Keratinocyte (primary cell): Measurements from ENCODE around the gene EZH1. TPM values are rescaled to one million over a fixed set of nuclear protein-coding genes. Genes with fewer than 3 reads are reported as not detected.
"Not testable (repeated sequence)": the region's sequence is repeated elsewhere in the genome, so short reads cannot be mapped to it uniquely, and the experiment has no call there.

Experiments used
- DNase-seq: peaks from one replicate; pipeline ENCODE4 v3.0.0-alpha.2; 2011; ENCODE audit warnings: low read depth, missing footprints, low spot score
- FAIRE-seq: peaks from 2 replicates; lab custom pipeline; 2011; peaks lifted over from hg19 to GRCh38; lab: Jason Lieb, UNC
- H2AFZ ChIP-seq: 2 replicates; pipeline ENCODE4 v1.6.0; 2012; ENCODE audit warnings: low read length, control low read depth, inconsistent platforms; ENCODE audit not compliant: control insufficient read depth
- H3K27ac ChIP-seq: 2 replicates; pipeline ENCODE4 v1.5.1; 2011; ENCODE audit warnings: low read length; ENCODE audit not compliant: control insufficient read depth, insufficient read depth
- H3K27me3 ChIP-seq: 3 replicates; pipeline ENCODE4 v1.6.0; 2011; ENCODE audit warnings: low read length; ENCODE audit not compliant: control insufficient read depth, insufficient read depth; ENCODE audit errors: extremely low read depth
- H3K36me3 ChIP-seq, 2 experiments: 2 replicates in 1 of 2; 3 replicates in 1 of 2; pipeline ENCODE4 v1.5.1; 2011; ENCODE audit warnings: low read length in 2 of 2, mild to moderate bottlenecking in 1 of 2; ENCODE audit not compliant: control insufficient read depth in 2 of 2, insufficient read depth in 2 of 2; ENCODE audit errors: extremely low read depth in 1 of 2
- H3K4me1 ChIP-seq: 3 replicates; pipeline ENCODE4 v1.5.1; 2011; ENCODE audit warnings: low read length; ENCODE audit not compliant: control insufficient read depth, insufficient read depth; ENCODE audit errors: extremely low read depth
- H3K4me2 ChIP-seq: 3 replicates; pipeline ENCODE4 v1.6.0; 2011; ENCODE audit warnings: low read depth, low read length; ENCODE audit not compliant: control insufficient read depth, insufficient read depth; ENCODE audit errors: extremely low read depth
- H3K4me3 ChIP-seq, 3 experiments: fragments of 200-600 bp in 1 of 3; sonication (generic) in 1 of 3; 2 replicates in 2 of 3; 3 replicates in 1 of 3; pipeline ENCODE4 v1.5.1; 2011 to 2016; ENCODE audit warnings: low read length in 3 of 3, mild to moderate bottlenecking in 3 of 3, control low read depth in 2 of 3, inconsistent platforms in 1 of 3, low read depth in 1 of 3, mixed read lengths in 1 of 3, mixed run types in 1 of 3, moderate library complexity in 1 of 3; ENCODE audit not compliant: control insufficient read depth in 2 of 3, insufficient read depth in 2 of 3; ENCODE audit errors: extremely low read depth in 1 of 3
- H3K79me2 ChIP-seq: 2 replicates; pipeline ENCODE4 v1.6.0; 2012; ENCODE audit warnings: low read length; ENCODE audit not compliant: control insufficient read depth, insufficient read depth
- H3K9ac ChIP-seq: 3 replicates; pipeline ENCODE4 v1.6.0; 2011; ENCODE audit warnings: low read length; ENCODE audit not compliant: control insufficient read depth, insufficient read depth; ENCODE audit errors: extremely low read depth
- H3K9me1 ChIP-seq: 3 replicates; pipeline ENCODE4 v1.6.0; 2011; ENCODE audit warnings: low read length; ENCODE audit not compliant: control insufficient read depth, insufficient read depth; ENCODE audit errors: extremely low read depth
- H3K9me3 ChIP-seq: 2 replicates; pipeline ENCODE4 v1.5.1; 2012; ENCODE audit warnings: low read depth, low read length; ENCODE audit not compliant: control insufficient read depth
- H4K20me1 ChIP-seq: 3 replicates; pipeline ENCODE4 v1.6.0; 2011; ENCODE audit warnings: low read length; ENCODE audit not compliant: control insufficient read depth, insufficient read depth; ENCODE audit errors: extremely low read depth
- EZH2 ChIP-seq: IDR thresholded peaks from one replicate; pipeline ENCODE4 v1.6.1; 2012; ENCODE audit warnings: inconsistent platforms, mild to moderate bottlenecking, low read length, moderate library complexity
- dilution Hi-C: fragments of 300-500 bp; cut with MboI; formaldehyde crosslinking; loops from one replicate; pipeline ENCODE4 v1.7.0; 2020; ENCODE audit warnings: low sequenced_read_pairs; ENCODE audit not compliant: extremely low pct_ligation_motif_present
- polyA plus RNA-seq, 5 experiments: library from polyadenylated mRNA; depleted of rRNA in 3 of 5; stranded (reverse) in 3 of 5; stranded (forward) in 1 of 5; unstranded in 1 of 5; fragments of >200 nt; gene quantifications; 1 replicate in 1 of 5; 2 replicates in 3 of 5; 3 replicates in 1 of 5; pipeline versions ENCODE4 v1.2.1 to v1.2.3, GENCODE V29; 2011 to 2012; ENCODE audit warnings: missing spikeins in 2 of 5, low read depth in 1 of 5, low replicate concordance in 1 of 5
- TF ChIP-seq, protein P1 (sequence below), 3 experiments: IDR thresholded peaks in 1 of 3; conservative IDR thresholded peaks in 1 of 3; optimal IDR thresholded peaks in 1 of 3; 2 replicates in 2 of 3; 3 replicates in 1 of 3; pipeline versions ENCODE3 to v1.5.1; 2011; ENCODE audit warnings: low read length in 3 of 3, mild to moderate bottlenecking in 3 of 3, moderate library complexity in 2 of 3, control low read depth in 1 of 3, inconsistent platforms in 1 of 3; ENCODE audit not compliant: insufficient read depth in 2 of 3; ENCODE audit errors: extremely low read depth in 1 of 3

Gene EZH1
- polyA plus RNA-seq, 1 donor (not counting 4 experiments of a cell fraction or from before 2014, with no cell fraction given): 18.3 TPM

DNA sequence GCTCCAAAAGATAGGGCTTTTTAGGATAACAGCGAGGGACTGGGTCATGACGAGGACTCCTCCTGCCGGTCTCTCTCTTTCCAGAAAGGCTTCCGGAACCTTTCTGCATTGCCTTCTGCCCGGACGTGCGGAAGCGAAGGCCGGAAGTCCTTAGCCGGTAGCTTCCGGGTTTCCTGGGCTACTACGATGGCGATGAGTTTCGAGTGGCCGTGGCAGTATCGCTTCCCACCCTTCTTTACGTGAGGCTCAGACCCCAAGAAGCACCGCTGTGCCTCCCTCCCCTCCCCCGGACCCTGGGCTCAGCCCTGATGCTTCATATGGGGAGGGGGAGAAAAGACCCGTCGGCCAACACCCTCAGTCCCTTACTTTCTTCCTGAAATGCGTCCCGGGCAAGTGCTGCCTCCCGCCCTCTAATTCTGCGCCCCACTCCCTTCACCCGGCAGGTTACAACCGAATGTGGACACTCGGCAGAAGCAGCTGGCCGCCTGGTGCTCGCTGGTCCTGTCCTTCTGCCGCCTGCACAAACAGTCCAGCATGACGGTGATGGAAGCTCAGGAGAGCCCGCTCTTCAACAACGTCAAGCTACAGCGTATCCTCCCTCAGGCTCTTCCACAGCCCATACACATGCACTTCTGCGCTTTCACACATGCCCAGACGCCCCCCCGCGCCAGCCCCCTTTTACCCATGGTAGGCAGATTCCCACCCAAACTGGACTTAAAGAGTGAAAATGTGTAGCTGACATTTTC is 28.6 kb upstream of the EZH1 start, which contains the start of gene VPS25:
TSS of gene VPS25 (plus strand) at position 160 of the 746 bp plus-strand sequence. CDS start at position 187, 27 bp downstream.
- Histone ChIP-seq H3K4me3 (peak within 1 kb of the TSS; percentile 72 to 89 (median 81)), H3K9me1 (no peaks in the 10 kb centered on the region), H2AFZ (peak within 1 kb of the TSS; percentile 99), H3K36me3 (peaks cover 13 to 18% of the 10 kb centered on the region in 2 experiments), H3K27me3 (no peaks in the 10 kb centered on the region), H3K9me3 (no peaks in the 10 kb centered on the region), H4K20me1 (no peaks in the 10 kb centered on the region), H3K4me1 (peaks cover 9% of the 10 kb centered on the region), H3K27ac (peak within 1 kb of the TSS; percentile 91), H3K9ac (peak within 1 kb of the TSS; percentile 95), H3K79me2 (peaks cover 7% of the 10 kb centered on the region), H3K4me2 (peak within 1 kb of the TSS; percentile 91)
- no peak for TF ChIP-seq EZH2
- TF ChIP-seq, protein P1, sequence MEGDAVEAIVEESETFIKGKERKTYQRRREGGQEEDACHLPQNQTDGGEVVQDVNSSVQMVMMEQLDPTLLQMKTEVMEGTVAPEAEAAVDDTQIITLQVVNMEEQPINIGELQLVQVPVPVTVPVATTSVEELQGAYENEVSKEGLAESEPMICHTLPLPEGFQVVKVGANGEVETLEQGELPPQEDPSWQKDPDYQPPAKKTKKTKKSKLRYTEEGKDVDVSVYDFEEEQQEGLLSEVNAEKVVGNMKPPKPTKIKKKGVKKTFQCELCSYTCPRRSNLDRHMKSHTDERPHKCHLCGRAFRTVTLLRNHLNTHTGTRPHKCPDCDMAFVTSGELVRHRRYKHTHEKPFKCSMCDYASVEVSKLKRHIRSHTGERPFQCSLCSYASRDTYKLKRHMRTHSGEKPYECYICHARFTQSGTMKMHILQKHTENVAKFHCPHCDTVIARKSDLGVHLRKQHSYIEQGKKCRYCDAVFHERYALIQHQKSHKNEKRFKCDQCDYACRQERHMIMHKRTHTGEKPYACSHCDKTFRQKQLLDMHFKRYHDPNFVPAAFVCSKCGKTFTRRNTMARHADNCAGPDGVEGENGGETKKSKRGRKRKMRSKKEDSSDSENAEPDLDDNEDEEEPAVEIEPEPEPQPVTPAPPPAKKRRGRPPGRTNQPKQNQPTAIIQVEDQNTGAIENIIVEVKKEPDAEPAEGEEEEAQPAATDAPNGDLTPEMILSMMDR (optimal IDR thresholded peaks at IDR 0.05 in 1 of 3, IDR thresholded peaks at IDR 0.05 in 1 of 3, conservative IDR thresholded peaks at IDR 0.05 in 1 of 3; ENCODE audit: extremely low read depth in 1 of 3, insufficient read depth in 2 of 3, low read length in 3 of 3): no peak
- DNase-seq: peak; percentile 38
- dilution Hi-C loops: no loop called here
- FAIRE-seq: peak; percentile 36

DNA sequence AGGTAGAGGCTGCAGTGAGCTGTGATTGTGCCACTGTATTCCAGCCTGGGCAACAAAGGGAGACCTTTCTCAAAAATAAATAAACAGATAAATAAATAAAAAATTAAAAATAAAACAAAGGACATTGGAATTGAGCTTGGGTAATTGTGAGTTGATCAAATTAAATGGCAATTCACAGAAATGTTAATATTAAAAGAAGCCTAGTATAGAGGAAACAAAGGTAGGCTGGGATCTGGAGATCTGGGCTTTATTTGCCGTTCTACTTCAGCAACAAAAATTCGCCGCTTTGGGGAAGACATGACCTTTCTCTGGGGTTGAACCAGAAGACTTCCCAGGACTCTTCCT is 28.1 kb upstream of the EZH1 start:
- FAIRE-seq (no peak), DNase-seq (no peak)
- H3K79me2 ChIP-seq: peaks cover 7% of the 10 kb centered on the region
- H3K4me1 ChIP-seq: peaks cover 9% of the 10 kb centered on the region
- H3K9me3 ChIP-seq: no peaks in the 10 kb centered on the region
- peak overlapping the region; percentile 95 for H3K9ac ChIP-seq
- peaks cover 12 to 18% of the 10 kb centered on the region in 2 experiments for H3K36me3 ChIP-seq
- no peaks in the 10 kb centered on the region for H3K9me1 ChIP-seq
- TF ChIP-seq, protein P1 (optimal IDR thresholded peaks at IDR 0.05 in 1 of 3, IDR thresholded peaks at IDR 0.05 in 1 of 3, conservative IDR thresholded peaks at IDR 0.05 in 1 of 3; ENCODE audit: extremely low read depth in 1 of 3, insufficient read depth in 2 of 3, low read length in 3 of 3): no peak
- TF ChIP-seq EZH2: no peak
- dilution Hi-C loops: no loop called here
- H3K27me3 ChIP-seq: no peaks in the 10 kb centered on the region
- H2AFZ ChIP-seq: peak overlapping the region; percentile 99
- H3K4me3 ChIP-seq: peak overlapping the region; percentile 72 to 89 (median 81)
- H4K20me1 ChIP-seq: no peaks in the 10 kb centered on the region
- H3K4me2 ChIP-seq: peak overlapping the region; percentile 91
- H3K27ac ChIP-seq: peak overlapping the region; percentile 91

DNA sequence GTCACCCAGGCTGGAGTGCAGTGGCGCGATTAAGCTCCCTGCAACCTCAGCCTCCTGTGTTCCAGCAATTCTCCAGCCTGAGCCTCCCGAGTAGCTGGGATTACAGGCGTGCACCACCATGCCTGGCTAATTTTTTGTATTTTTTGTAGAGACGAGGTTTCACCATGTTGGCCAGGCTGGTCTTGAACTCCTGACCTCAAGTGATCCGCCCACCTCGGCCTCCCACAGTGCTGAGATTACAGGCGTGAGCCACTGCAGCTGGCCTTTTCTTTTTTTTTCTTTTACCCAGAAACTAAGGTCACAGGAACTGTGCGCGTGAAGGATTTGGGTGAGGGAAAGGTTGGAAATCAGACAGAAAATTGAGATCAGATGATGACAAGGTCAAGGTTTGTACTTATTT is 25.1 kb upstream of the EZH1 start:
- H3K9me3 ChIP-seq, H3K27ac ChIP-seq, H3K4me3 ChIP-seq, H3K9ac ChIP-seq, H3K36me3 ChIP-seq, H2AFZ ChIP-seq, FAIRE-seq, H4K20me1 ChIP-seq, H3K79me2 ChIP-seq, dilution Hi-C loops, H3K4me1 ChIP-seq, H3K4me2 ChIP-seq, DNase-seq, H3K27me3 ChIP-seq, H3K9me1 ChIP-seq: not testable (repeated sequence)
